Ureter (tissue), 1 donor: ENCODE data around the gene CYP2U1. TPM values are rescaled to one million over a fixed set of nuclear protein-coding genes. Genes with fewer than 3 reads are reported as not detected.
A peak's percentile ranks its signal among the peaks of the same experiment; 100 is the strongest.

ENCODE experiments used
- DNase-seq: peaks from one replicate; pipeline ENCODE4 v3.0.0-alpha.2; 2020; ENCODE audit warnings: low spot score
- total RNA-seq: library from RNA; stranded (reverse); gene quantifications from one replicate; pipeline ENCODE4 v1.2.4, GENCODE V29; 2023
- donor health status: DM: yes; HTN: yes; CAD: no.

CYP2U1 gene
- total RNA-seq, 1 donor from 2014 or later: 6.7 TPM

DNA sequence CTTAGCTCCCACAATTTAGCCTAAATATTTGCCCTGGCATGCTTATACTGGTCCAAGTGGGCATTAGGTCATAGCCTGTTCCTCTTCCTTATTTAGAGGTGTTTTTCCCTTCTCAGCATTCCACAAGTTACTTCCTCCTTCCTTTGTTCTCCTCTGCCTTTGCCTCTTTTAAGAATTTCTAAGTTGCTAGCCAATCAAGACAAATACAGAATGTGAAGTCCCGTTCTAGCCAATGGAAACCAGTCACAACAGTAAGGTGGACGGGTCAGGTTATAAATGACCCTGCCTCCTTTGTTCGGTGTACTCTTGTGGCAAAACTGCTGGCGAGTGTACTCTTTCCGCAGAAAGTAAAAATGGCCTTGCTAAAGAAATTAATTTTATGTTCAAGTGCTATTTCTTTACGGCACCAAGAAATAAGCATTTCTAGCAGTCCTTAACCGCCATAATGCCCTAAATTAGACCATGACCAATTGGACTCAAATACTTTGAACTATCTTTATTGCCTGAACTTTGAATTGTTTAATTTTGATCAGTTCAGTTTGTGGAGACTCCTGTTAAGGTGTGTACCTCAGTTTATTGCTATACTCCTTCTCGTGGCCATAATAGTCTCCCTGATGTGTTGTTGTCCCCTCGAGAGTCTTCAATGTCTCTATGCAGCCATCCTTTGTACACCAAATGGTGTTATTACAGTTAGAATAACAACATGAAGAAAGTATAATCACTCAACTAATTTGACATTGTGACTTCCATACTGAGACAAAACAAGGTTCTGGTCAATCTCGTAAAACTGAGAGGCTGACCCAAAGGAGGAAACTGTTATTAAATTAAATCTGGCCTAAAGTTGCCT, 56.8 kb downstream of the CYP2U1 start:
- no peak for DNase-seq

DNA sequence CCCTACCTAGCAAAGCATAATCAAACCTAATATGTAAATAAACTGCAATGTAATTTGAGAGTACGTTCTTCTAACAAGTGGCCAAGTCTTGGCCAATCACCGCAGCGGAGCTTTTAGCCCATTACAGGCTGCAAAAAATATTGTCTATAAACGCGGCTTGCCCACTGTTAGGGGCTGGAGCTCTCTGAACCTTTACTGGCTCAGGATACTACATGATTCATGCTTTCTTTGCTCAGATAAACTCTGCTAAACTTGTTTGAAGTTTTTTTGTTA, 57.4 kb downstream of the CYP2U1 start:
- DNase-seq: no peak

DNA sequence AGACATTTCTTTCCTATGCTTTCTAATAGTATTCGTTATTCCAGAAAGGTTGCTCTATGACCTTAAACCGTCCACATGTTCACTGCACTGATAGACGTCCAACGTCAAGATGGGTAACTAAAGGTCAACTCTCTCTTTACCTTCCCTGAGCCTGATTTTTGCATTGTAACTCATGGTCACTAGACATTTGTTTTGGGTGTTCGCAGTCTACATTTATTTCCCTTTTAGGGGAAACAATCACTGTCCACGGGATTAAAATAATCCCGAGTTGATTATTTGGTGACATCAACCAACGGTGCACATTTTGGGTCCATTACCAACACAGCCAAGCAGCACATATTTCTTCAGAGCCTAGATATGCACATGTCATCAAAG, 57.8 kb downstream of the CYP2U1 start:
- DNase-seq: no peak

DNA sequence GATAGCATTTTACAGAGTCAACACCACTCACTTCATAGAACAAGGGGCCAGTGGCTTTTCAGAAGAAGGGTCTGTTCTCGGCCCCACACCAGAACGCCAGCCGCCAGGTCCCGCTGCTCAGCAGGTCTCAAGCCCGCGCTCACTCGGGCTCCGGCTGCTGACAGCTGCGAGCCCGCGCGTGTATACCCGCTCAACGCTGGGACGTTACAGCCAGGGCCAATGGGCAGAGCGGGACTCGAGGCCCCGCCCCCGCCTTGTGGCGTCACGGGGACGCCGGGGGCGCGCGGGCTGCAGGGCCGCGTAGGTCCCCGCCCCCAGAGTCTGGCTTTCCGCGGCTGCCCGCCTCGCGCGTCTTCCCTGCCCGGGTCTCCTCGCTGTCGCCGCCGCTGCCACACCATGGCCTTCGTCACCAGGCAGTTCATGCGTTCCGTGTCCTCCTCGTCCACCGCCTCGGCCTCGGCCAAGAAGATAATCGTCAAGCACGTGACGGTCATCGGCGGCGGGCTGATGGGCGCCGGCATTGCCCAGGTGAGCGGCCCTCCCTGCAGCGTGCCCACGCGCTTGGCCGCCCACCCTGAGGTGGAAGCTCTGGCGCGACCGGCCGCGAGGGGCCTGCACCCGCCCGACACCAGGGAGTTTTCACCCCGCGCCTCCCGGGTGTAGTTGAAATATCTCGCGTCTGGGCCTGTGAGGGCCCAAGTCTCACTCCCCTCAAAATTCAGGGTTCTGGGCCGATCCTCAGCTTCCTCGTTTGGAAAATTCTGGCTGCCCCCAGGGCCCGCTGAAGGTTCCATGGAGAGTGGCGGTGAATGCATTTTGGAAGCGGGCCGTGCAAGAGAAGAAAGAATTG, 58.4 kb downstream of the CYP2U1 start, which contains the start of gene HADH:
Gene HADH (plus strand): TSS at position 353 of the 850 bp plus-strand sequence. CDS start 44 bp downstream, at position 397.
- DNase-seq: peak; percentile 94

DNA sequence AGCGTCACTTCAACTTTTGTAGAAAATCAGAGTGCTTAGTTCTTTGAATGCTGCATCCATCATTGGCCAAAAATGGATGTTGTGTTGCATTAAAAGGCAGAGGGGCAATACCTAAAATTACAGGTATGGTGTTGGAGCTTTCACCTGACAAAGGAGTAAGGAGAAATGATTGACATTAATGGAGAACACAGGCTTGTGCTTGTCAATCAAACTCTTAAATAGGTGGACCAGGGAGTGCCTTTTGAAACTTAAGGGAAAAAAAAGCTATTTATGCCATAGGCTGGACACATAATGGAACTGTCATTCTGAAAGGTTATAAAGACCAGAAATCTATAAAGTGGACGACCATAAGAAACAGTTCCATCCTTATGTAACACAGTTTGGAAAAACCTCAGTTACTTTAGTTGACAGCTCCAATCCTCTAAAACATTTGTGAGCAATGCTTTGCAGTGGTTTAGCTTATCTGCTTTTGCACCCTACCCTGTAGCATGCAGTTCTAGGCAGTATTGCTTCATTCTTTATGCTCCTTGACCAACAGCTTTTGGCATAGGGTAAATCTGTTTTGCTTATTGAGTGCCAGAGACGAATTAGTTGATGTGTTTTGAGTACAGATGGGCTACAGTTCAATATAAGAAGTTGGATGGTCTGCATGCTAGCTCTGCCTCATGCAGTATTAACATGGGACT, 60.7 kb downstream of the CYP2U1 start:
- no peak for DNase-seq

DNA sequence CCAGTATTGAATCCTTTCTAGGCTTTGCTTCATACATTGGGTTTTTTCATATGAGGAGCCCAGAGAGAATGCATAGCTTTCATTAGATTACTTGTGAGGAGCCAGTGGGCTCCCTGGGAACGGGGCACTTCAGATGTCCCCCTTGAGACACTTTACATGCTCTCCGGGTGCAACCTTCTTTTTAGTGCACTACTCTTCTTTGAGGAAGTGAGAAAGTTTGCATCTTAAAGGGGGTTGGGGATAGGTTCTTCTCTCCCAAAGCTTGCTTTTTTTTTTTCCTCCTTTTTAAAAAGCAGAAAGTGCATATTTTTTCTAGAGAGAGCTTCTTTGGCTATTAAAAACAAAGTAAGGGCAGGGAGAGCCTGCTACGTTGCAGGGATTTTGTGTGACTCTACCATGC, 62.6 kb downstream of the CYP2U1 start:
- DNase-seq: no peak

DNA sequence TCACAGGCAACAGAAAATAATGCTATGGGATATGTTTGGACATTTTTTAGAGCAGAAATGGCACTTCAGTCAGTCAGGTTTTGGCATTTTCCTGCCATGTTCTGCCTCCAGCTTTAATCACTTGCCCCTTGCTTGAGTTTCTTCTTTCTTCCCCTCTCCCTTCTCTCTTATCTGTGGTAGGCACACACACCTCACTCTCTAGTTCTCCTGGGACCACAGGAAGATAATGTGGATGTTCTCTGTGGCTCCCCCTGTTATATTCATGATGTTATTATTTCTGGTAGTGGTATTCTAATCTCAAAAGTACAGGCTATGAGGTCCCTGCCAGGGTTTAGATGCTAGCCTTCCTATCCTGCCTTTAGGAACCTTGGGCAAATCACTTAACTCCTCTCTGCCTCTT, 63.5 kb downstream of the CYP2U1 start:
- DNase-seq: no peak

DNA sequence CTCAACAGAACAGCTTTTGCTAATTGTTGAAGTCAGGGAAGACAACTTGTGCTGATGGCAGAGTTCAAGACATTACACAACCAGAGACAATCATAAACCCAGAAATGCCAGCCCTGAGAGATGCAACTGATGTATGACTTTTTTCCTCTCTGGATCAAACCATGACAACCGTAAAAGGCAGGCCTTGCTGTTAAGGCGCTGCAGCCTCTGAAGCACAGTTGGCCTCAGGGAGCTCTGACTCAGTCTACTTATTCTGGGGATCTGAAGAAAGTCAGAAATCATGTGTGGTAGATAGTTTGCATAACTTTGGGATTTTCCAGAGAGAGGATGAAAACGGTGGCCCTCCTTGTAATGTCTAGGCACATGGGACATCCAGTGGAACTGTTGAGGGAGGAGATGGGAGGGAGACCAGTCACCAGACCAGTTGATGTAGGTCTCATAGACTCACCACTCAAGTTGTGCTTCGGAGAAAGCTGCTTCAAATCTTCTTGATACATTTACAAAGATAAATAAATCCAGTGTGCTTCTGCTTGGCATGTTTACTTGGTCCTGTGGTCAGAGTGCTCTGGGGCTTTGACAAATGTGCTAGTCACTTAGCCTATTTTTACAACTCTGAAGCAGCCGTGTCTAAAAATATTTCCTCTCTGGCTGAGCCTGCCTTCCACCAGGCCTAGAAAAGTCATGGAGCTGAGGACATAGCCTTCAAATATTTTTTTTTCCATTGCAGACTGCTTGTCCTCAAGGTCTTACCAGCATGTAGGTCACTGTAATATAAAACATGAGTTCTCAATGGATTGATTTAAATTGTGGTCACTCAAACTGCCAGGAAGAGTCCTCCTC, 65.8 kb downstream of the CYP2U1 start:
- peak; percentile 45 for DNase-seq

DNA sequence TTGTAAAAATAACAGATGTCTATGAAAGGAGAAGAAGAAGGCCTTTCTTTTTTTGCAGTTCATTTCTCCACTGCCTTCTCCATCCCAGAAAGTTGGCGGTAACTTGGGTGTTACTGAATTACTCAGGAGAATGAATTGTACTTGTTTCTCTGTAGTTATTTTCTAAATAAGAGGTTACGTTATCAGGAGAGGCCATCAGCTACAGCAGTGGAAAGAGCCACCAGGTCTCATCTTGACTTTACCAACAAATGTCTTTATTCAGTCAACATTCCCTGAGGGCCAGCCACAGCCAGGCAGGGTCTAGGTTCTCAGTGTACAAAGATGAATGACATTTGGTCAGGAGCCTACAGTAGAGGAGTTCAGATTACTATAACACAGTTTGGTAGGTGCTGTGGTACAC, 66.4 kb downstream of the CYP2U1 start:
- DNase-seq: no peak

DNA sequence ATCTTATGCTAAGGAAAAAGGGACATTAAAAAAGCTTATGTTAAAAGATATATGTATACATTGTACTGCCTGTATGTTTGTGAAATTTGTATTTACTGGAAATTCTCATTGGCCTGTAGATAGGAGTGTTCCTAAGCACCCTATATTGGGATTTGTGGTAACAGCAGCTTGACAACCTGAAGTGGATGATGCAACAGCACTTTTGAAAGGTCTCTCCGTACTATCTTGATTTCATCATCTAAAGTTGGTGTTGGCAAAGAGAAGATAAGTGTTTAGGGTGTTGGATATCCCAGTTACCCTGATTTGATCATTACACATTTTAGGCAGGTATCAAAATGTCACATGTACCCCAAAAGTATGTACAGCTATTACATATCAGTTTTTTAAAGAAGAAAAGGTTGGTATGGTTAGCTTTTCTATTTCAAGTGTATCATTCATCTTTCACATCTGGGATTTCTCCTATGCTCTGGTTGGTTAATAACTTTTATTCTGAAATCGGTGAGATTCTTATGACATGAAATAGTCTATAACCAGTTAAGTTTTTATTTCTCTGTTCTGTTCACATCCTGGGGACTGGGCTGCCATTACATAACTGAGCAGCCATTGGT, 68.7 kb downstream of the CYP2U1 start:
- DNase-seq: no peak

DNA sequence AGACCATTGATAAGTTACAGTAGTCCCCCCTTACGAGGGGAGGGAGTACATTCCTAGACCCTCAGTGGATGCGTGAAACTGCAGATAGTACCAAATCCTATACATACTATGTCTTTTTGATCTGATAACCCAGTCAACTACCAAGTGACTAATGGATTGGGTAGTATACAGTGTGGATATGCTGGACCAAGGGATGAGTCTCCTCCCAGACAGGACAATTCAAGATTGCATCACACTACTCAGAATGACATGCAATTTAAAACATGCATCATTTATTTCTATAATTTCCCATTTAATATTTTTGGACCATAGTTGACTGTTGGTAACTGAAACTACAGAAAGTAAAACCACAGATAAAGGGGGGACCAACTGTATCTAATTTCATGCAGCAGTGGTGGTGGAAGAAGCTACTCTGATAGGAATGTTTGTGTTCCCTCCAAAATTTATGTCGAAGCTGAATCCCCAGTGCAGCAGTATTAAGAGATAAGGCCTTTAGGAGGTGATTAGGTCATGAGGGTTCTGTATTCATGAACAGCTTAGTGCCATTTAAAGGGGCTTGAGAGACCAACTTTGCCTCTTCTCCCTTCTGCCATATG, 70.3 kb downstream of the CYP2U1 start:
- DNase-seq: no peak

Other genes starting within 250 kb of the CYP2U1 start
- gene PAPSS1, start 211.3 kb upstream of the CYP2U1 start, total RNA-seq: 44.7 TPM
- 17.3 TPM for gene SGMS2, start 106.6 kb upstream of the CYP2U1 start, total RNA-seq
- 62.7 TPM for gene HADH, start 58.3 kb downstream of the CYP2U1 start, total RNA-seq
- gene LEF1, start 237.4 kb downstream of the CYP2U1 start, total RNA-seq: 20.7 TPM